Jurkat, Clone E6-1 (cell line): ENCODE measurements around the gene NDUFA11.

Source experiments
- DNase-seq: peaks from one replicate; pipeline ENCODE4 v3.0.0-alpha.2; 2011; ENCODE audit warnings: low read depth, low spot score
- H3K4me3 ChIP-seq: 2 replicates; pipeline ENCODE4 v1.5.1; 2011; ENCODE audit warnings: mild to moderate bottlenecking, low read length, control low read depth, moderate library complexity

NDUFA11 gene

DNA sequence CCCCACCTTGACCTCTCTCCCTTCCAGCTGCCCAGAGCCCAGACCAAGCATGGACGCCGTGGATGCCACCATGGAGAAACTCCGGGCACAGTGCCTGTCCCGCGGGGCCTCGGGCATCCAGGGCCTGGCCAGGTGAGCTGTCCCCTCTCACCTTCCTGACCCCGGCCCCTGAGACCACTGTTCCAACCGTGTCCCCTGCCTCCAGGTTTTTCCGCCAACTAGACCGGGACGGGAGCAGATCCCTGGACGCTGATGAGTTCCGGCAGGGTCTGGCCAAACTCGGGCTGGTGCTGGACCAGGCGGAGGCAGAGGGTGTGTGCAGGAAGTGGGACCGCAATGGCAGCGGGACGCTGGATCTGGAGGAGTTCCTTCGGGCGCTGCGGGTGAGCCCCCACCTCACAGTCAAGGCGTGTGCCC lies 10.8 kb upstream of the NDUFA11 start:
- no peak for DNase-seq

DNA sequence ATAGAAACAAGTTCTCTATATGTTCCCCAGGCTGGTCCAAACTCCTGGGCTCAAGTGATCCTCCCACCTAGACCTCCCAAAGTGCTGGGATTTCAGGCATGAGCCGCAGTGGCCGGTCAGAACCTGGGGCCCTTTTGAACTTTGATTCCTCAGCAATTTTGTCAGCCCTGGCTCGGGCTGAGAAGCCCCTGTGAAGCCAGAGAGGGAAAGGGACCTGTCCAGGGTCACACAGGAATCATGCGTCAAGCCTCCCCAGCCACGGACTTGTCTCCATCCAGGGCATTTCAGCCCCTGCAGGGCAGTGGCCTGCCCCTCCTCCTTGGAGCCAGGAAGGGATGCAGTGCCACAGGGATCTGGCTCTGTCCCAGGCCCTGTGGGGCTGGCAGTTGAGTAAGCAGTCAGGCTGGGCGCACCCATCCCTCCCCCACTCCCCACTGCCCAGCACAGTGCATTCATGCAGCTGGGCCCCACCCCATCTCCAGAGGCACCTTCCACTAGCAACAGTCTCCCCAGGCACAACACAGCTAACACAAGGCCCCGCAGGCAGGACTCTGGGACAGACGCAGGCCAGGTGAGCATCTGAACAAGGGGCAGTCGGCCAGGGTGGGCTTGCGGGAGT lies 10.3 kb upstream of the NDUFA11 start, which contains the start of gene CAPS:
CAPS (plus strand) TSS at position 516 of the 619 bp plus-strand sequence. CDS start 153 bp downstream, outside the sequence.
- DNase-seq = no peak
- no peak within 1 kb of the TSS for H3K4me3 ChIP-seq

More for the DNA sequence above, 10.8 kb upstream of the NDUFA11 start:
- no peak overlapping the region for H3K4me3 ChIP-seq

DNA sequence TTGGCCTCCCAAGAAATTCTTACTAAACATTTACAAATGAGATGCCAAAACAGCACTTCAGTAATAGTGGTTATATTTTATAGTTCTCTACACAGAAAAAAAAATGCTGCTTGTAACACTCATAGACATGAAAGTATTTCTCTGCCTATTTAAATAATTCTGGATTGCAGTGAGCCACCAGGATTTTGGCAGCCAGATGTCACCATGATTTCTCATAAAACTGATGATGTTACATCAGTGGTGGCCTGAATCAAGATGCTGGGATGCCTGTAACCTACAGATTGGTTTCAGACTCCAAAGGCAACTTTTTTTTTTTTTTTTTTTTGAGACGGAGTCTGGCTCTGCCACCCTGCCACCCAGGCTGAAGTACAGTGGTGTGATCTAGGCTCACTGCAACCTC lies 7.8 kb upstream of the NDUFA11 start:
- DNase-seq = no peak
- no peak overlapping the region for H3K4me3 ChIP-seq

DNA sequence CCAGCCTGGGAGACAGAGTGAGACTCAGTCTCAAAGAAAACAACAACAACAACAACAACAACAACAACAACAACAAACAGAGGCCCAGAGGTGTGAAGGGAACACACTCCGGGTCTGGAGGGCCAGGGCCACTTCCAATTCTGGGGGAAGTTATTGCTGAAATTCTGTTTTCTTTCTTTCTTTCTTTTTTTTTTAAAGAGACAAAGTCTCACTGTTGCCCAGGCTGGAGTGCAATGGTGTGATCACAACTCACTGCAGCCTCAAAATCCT lies 7.0 kb upstream of the NDUFA11 start:
- no peak for DNase-seq
- no peak overlapping the region for H3K4me3 ChIP-seq

DNA sequence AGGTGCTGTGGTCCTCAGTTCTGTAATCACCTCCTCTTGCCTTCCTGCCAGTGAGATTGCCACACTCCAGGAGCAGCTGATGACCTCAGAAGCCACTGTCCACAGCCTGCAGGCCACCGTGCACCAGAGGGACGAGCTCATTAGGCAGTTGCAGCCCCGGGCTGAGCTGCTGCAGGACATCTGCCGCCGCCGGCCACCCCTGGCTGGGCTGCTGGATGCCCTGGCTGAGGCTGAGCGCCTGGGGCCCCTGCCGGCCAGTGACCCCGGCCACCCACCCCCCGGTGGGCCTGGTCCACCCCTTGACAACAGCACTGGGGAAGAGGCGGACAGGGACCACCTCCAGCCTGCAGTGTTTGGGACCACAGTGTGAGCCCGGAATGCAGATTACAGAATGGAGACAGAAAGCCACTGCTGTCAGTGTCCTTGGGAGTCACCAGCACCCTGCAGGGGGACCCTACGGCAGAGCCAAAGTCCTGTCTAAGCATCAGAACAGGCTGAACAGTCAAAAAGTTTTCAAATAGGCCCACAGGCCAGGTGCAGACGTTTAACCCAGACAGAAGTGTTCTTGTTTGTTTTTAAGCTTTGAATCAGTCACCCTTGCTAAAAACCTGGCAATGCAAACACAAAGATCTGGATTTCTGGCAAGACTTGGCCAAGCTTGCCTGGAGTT lies 5.3 kb upstream of the NDUFA11 start:
- no peak for DNase-seq
- H3K4me3 ChIP-seq = no peak overlapping the region

DNA sequence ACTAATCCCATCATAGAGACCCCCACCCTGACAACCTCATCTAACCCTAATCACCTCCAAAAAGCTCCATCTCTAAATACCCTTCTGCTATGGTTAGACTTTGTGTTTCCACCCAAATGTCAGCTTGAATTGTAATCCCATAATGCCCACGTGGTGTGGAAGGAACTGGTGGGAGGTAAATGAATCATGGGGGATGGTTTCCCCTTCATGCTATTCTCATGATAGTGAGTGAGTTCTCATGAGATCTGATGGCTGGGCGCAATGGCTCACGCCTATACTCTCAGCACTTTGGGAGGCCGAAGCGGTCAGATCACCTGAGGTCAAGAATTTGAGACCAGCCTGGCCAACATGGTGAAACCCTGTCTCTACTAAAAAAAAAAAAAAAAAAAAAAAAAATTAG lies 3.7 kb upstream of the NDUFA11 start:
- DNase-seq = no peak

DNA sequence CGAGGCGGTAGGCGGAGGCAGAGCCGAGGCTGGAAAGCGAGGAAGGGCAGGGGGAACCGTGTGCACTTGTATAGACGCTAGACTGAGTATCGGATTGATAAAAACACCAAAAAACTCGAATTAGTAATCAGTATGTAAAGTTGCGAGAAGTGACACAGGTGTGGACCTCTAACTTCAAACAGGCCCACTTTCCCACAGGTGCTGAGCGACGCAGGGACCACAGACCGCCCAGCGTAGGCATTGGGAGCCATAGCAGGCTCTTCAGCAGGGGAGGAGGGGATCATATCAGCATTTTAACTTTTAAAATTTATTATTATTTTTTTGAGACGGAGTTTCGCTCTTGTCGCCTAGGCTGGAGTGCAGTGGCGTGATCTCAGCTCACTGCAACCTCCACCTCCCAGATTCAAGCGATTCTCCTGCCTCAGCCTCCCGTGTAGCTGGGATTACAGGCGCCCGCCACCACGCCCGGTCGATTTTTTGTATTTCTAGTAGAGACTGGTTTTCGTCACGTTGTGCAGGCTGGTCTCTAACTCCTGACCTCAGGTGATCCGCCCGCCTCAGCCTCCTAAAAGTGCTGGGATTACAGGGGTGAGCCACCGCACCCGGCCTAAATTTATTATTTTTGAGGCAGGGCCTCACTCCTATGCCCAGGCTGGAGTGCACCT lies 1.7 kb upstream of the NDUFA11 start:
- no peak for DNase-seq
- H3K4me3 ChIP-seq = peak overlapping the region; percentile 82

More for the DNA sequence above, 3.7 kb upstream of the NDUFA11 start:
- no peak overlapping the region for H3K4me3 ChIP-seq

DNA sequence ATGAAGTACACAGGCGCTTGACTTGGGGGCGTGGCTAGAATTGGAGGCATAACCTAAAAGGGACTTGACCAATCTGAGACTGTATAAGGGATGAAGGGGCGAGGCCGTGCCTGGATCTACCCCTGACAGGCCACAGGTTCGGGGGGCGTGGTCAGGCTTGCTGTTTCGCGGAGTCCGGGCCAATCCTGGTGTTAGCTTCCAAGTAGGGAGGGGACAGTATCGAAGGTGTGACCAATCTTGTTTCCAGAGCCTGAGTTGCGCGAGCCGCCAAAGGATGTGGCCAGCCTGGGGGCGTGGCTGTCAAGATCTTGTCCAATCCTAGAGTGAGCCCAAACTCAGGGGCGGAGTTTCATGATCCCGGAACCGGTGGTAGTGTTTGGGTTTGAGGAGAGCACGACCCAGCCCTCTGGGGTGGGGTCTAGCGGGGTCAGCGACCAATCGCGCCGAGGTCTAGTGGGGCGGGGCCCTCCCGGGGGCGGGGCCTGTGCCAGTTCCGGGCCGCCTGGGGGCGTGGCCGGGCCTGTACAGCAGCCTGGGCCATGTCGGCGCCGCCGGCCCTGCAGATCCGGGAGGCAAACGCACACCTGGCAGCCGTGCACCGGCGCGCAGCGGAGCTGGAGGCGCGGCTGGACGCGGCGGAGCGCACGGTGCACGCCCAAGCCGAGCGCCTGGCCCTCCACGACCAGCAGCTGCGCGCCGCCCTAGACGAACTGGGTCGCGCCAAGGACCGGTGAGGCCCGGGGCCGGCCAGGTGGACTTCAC lies 943 bp upstream of the NDUFA11 start, which contains the start of gene VMAC:
VMAC (plus strand) TSS at position 521 of the 762 bp plus-strand sequence; CDS start at position 540, 19 bp downstream.
- peak within 1 kb of the TSS; percentile 99 for H3K4me3 ChIP-seq

DNA sequence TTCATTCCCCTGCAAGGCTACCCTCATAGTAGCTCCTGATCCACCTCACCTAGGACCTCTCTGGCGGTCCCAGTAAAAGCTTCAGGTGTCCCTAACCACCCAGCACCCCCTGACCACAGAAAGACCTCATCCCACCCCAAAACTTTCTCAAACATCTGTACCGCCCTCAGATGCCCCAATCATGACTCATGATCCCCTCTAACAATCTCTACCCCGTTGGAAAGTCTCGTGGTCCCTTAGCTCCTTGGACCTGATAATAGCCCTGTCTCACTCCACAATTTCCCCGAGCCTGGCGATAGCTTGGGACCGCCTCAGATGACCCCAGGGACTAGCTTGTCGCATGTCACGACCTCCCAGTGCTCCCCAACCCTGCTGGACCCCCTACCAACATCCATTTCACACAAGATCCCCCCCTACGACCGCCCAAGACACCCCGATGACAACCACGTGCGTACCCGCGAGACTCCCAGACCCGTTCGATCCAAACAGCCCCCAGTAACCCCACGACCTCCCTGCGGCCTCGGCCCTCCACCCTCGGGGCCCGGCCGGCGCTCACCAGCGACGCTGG lies 450 bp downstream of the NDUFA11 start:
- no peak for DNase-seq
- H3K4me3 ChIP-seq = peak overlapping the region; percentile 99

More for the DNA sequence above, 943 bp upstream of the NDUFA11 start, which contains the start of gene VMAC:
- DNase-seq = peak; percentile 100

DNA sequence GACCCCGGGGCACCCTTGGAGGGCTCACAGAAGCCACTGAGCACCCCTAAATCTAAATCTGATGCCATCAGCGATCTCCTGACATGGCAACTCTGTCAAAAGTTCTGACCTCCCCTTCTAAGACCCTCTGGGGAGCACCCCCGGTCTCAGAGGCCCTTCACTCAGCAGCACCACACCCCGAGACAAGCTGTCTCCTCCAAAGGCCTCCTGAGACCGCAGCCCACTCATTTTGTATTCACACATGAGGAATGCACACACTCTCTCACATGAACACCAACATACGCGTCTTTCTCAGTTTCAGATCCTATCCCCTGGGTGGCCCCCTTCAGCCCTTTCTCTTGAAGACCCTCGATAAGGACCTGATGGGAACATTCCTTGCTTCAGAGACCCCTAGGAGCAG lies 2.6 kb downstream of the NDUFA11 start:
- DNase-seq = no peak
- H3K4me3 ChIP-seq = no peak overlapping the region

DNA sequence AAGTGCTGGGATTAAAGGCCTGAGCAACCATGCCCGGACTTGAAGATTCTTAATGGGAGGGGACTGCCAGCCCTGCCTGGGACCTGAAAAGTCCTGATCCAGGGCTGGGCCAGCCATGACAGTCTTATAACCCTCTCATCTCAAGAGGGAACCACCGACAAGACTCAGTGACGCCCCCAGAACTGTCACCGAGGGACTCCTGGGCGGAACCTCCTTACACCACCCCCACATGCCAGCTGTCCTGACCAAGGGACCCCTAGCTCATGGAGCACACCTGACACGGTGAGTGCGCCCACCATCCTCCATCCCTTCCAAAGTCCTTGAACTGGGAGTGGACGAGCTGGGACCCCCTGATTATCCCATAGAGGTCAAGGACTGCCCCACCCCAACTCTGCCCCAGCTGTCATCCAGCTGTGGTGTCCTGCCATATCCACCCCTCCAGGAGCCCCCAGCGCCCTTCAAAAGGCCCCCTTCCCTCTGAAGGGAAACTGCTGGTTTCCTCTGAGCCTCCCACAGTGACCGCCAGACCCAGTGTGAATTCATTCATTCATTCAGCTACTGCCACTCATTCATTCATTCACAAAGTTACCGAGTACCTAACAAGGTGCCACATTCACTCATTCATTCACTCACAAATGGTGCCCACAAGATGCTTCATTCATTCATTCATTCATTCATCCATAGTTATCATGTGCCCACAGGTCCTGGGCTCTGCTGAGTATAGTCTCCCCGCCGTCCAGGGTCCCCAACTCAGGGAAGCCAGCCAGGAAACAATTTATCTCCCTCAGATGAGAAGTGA lies 3.7 kb downstream of the NDUFA11 start:
- no peak for DNase-seq
- H3K4me3 ChIP-seq = no peak overlapping the region

DNA sequence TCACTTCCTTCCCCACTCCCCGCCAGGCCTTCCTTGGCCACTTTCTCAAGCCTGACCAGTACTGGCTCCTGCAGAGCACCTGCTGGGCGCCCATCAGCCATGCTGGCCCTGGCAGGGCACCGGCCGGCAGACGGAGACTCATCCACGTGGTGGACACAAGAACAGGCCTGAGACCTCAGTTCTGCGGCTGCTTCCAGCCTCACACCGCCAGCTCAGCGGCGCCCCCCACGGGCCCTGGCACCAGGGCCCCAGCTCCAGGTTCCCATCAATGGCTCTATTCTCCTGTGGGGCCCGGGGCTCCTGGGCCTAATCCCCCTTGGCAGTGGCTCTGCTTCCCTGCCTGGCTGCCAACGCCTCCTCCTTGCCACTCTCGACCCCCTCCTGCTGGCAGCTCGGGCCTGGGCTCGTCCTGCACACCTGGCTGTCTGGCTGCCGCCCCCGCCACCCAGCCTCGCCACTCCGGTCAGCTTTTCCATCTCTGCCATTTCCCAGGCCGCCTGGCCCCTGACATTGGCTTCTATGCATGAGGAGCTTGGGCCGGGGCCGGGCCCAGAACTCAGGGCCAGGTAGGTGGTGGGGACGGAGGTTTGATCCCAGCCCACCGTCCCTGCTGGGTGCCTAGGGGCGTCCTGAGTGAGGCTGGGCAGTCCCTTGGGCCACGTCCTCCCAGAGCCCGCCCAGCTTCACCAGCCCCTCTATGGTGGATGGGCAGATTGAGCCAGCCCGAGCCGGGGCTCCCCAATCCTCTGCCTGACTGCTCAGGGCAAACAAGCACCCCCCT lies 6.2 kb downstream of the NDUFA11 start:
- H3K4me3 ChIP-seq = no peak overlapping the region
- DNase-seq = no peak

DNA sequence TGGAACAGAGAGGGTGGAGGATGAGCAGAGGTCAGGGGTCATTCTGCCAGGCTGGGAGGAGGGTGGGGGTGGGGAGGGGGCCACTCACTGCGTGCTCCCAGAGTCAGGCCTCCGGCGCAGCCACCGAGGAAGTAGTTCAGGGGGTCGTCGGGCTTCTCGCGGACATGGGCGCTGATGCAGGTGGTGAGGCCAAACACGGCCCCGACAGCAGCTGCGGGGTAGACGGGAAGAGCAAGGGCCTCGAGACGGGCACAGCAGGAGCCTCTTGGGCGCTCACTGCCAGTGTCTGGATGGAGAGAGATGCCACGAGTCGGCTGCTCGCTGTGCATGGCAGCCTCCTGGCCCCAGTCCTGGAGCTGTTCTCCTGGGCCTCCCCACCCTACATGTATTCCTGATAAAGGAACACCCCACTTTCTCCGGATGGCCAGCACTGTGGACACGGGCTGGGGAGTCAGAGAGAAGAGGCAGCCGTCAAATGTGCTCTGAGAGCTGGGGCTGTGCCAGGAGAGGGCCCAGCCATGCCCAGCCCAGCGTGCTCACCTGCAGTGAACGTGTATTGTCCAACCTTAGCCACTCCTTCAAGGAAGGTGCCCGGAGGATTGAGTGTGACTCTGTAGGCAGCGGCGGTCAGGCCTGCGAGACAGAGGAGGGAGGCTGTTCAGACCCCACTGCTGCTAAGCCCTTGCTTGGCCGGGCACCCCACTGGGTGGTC lies 7.1 kb downstream of the NDUFA11 start:
- no peak overlapping the region for H3K4me3 ChIP-seq
- DNase-seq = no peak

DNA sequence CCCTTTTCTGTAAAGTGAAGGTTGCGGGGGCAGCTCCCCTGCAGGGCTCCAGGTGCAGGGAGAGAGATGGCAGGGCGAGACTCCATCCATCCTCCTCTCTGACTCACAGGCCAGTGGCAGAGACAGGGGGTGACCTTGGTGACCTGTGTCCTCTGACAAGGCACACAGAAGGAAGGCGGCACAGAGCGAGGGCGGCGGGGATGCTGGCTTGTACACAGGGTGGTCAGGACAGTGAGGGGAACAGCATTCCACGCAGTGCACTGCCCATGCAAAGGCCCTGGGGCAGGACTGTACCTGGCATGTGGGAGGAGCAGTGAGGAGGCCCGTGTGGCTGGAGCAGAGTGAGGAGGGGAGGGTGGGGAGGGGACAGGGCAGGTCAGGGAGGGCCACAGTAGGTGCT lies 7.7 kb downstream of the NDUFA11 start:
- H3K4me3 ChIP-seq = no peak overlapping the region
- DNase-seq = no peak

DNA sequence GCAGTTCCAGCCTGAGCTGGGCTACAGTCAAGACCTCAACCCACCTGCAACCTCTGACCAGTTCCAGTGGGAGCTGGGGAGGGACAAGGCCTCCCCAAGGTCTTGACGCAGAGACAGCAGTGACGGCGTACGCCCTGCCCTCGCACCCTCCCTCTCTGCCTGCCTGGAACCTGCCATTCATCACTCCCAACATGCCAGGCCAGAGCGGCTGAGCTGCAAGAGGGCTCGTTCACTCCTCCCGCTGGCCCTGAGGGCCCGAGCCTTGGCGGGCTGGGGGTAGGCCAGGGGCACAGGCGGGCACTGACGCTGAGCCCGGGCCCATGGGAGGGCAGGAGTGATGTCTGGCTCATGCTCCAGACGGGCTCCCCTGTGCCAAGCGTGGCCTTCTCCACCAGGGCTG lies 8.2 kb downstream of the NDUFA11 start:
- no peak for DNase-seq
- H3K4me3 ChIP-seq = no peak overlapping the region

DNA sequence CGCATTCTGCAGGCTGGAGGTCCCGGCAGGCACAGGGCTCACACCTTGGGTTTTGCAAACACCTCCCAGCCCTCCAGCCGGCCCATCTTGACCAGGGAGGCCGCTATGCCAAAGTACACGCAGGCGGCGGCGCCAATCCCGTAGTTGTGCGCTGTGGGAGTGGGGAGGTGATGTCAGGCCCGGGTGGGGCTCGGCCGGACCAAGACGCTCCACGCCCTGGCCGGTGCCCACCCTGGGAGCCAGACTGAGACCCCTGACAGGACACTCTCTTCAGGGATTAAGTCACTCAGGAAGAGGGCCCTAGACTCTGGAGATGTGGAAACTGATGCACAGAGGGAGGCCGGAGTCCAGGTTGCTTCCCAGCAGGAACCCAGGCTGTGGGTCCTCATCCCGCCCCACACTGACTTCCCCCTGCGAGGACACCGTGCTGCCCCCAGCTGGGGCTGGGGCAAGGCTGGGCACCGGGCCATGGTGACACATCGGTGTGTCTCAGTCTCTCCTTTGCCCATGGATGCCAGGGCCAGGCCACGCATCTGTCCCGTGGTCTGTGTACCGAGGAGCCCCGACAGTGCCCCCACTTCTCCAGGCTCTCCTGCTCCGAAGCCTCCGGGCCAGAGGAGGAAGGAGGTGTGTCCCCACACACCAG lies 8.8 kb downstream of the NDUFA11 start:
- H3K4me3 ChIP-seq = no peak overlapping the region
- no peak for DNase-seq
